ENCODE results near the gene DPP9. TPM values are rescaled to one million over a fixed set of nuclear protein-coding genes. Genes with fewer than 3 reads are reported as not detected.

Gene DPP9
- total RNA-seq, 6 experiments from 2014 or later: 68.4 to 82.2 (median 80.1) TPM

DNA sequence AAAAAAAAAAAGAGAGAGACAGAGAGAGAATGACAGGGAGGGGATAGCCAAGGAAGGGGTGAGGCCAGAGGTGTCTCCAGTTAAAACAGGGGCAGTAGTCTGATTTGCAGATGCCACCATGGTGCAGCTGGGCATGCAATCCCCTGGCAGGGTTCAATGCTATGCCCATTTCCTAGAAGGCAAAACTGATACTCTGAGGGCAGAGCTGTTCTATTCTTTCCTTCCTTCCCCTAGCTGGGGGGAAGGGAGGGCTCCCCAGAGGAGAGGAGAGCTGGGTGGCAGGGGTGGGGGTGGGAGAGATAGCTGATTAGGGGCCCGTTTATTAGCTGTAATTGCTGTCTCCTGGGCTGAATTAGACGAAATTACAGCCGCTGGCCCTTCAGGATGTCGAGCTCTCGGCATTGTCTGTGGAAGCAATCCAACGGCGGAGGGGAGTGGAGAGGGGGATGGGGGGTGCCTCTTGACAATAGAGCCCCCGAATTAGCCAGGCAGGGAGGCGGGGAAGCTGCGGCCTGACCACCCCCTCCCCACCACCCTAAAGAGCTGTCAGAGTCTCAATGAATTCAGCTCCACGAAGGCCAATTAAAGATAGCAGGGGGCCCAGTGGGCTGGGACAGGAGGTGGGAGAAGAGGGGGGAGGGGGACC lies 14.4 kb upstream of the DPP9 start:
- H3K36me3 Mint-ChIP-seq (ENCODE audit: low read depth): no peaks in the 10 kb centered on the region
- H3K27ac Mint-ChIP-seq: no peak overlapping the region
- peaks cover 10% of the 10 kb centered on the region for H3K27me3 Mint-ChIP-seq (ENCODE audit: insufficient read depth)

DNA sequence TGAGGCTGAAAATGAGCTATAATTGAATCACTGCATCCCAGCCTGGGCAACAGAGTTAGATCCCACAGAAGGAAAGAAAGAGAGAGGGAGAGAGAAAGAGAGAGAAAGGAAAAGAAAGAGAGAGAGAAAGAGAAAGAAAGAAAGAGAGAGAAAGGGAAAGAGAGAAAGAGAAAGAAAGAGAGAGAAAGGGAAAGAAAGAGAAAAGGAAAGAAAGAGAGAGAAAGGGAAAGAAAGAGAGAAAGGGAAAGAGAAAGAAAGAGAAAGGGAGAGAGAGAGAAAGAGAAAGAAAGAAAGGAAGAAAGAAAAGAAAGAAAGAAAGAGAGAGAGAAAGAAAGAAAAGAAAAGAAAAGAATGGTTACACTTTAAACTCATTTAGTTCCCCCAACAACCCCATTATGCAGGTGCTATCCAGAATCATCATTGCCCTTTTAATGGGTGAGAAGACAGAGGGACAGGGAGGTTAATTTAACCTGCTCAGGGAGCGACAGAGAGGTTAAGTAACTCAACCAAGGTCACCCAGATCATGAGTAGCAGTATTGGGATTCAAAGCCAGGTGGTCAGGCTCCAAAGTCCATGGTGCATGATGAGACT lies 10.2 kb upstream of the DPP9 start:
- Mint-ChIP-seq H3K36me3 (ENCODE audit: low read depth) (no peaks in the 10 kb centered on the region), H3K27me3 (ENCODE audit: insufficient read depth) (peaks cover 13% of the 10 kb centered on the region), H3K4me3 (no peak overlapping the region), H3K4me1 (ENCODE audit: low read depth) (no peaks in the 10 kb centered on the region), H3K27ac (no peak overlapping the region), H3K9me3 (no peaks in the 10 kb centered on the region)
- TF ChIP-seq CTCF (IDR thresholded peaks at IDR 0.05): no peak
- no peak for DNase-seq

More for the DNA sequence above, 14.4 kb upstream of the DPP9 start:
- Mint-ChIP-seq H3K4me3 (no peak overlapping the region), H3K9me3 (no peaks in the 10 kb centered on the region), H3K4me1 (ENCODE audit: low read depth) (peaks cover 3% of the 10 kb centered on the region)
- no peak for TF ChIP-seq CTCF (IDR thresholded peaks at IDR 0.05)
- no peak for DNase-seq

DNA sequence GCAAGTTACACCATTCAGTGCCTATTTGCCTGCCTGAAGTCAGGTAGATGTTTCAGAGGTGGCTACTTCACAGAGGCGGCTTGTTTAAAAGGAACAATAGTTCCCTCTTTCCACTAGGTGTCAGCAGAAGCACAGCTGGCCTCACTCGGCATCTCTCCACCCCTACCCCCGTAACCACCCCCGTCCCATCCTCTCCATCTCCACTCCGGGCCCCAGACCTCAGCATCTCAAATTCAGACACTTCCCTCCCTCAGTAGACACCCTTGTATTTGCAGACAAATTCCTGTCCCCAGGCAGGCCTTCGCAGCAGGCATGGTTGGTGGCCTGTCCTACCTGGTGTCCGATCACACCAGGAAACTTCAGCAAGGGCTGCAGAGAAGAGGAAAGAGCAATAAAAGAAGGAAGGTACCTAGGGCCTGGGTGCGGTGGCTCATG lies 9.1 kb upstream of the DPP9 start:
- H3K4me3 Mint-ChIP-seq: no peak overlapping the region; the same call in 1 of the 2 replicates

DNA sequence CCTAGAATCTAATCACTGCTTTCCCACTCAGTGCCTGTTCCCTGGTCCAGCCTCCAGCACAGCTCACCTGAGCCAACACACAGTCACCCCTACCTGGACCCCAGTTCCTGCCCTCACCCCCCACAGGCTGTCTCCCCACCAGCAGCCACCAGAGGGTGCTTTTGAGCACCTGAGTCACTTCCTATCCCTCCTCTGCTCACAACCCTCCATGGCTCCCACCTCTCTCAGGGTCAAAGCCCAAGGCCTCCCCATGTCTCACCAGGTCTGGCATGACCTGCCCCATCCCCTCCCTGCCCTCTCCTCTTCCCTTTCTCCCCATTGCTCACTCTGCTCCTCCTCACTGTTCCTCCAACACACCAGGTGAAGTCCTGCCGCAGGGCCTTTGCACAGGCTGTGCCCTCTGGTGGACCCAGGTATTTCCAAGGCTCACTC lies 7.1 kb upstream of the DPP9 start:
- H3K36me3 Mint-ChIP-seq (ENCODE audit: low read depth): no peaks in the 10 kb centered on the region

More for the DNA sequence above, 9.1 kb upstream of the DPP9 start:
- Mint-ChIP-seq H3K4me1 (ENCODE audit: low read depth) (no peaks in the 10 kb centered on the region), H3K27ac (no peak overlapping the region), H3K36me3 (ENCODE audit: low read depth) (no peaks in the 10 kb centered on the region), H3K27me3 (ENCODE audit: insufficient read depth) (peaks cover 7% of the 10 kb centered on the region), H3K9me3 (no peaks in the 10 kb centered on the region)
- DNase-seq: peak; percentile 53
- TF ChIP-seq CTCF (IDR thresholded peaks at IDR 0.05): peak; percentile 84

DNA sequence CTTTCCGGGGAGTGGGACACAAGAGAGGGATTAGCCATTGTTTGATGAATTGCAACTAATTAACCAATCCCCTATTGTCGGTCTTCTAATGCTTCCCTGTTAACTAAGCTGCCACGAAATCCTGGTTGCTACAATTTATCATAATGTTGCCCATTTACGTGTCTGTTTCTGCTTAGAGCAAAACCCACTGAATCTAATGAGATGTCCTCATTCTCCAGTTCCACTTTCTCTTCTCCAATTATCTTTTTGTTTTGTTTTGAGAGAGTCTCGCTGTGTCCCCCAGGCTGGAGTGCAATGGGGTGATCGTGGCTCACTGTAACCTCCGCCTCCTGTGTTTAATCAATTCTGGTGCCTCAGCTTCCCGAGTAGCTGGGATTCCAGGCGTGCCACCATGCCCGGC lies 5.2 kb upstream of the DPP9 start:
- no peaks in the 10 kb centered on the region for H3K36me3 Mint-ChIP-seq (ENCODE audit: low read depth)
- TF ChIP-seq CTCF (IDR thresholded peaks at IDR 0.05): no peak
- no peak overlapping the region for H3K27ac Mint-ChIP-seq
- H3K9me3 Mint-ChIP-seq: peaks cover 5% of the 10 kb centered on the region; the same call in 1 of the 2 replicates
- no peak for DNase-seq
- peaks cover 17% of the 10 kb centered on the region for H3K27me3 Mint-ChIP-seq (ENCODE audit: insufficient read depth)
- peaks cover 13% of the 10 kb centered on the region for H3K4me1 Mint-ChIP-seq (ENCODE audit: low read depth)
- H3K4me3 Mint-ChIP-seq: no peak overlapping the region

More for the DNA sequence above, 7.1 kb upstream of the DPP9 start:
- Mint-ChIP-seq H3K4me1 (ENCODE audit: low read depth) (no peaks in the 10 kb centered on the region), H3K27me3 (ENCODE audit: insufficient read depth) (peaks cover 7% of the 10 kb centered on the region), H3K4me3 (no peak overlapping the region), H3K9me3 (no peaks in the 10 kb centered on the region), H3K27ac (no peak overlapping the region)
- no peak for DNase-seq
- TF ChIP-seq CTCF (IDR thresholded peaks at IDR 0.05): peak; percentile 74
